ENCODE measurements around the gene ARHGAP26. TPM values are rescaled to one million over a fixed set of nuclear protein-coding genes. Genes with fewer than 3 reads are reported as not detected.

ARHGAP26 gene
- total and polyA plus RNA-seq, 7 experiments from 2014 or later, result 10.5 to 123 (median 22.7) TPM

DNA sequence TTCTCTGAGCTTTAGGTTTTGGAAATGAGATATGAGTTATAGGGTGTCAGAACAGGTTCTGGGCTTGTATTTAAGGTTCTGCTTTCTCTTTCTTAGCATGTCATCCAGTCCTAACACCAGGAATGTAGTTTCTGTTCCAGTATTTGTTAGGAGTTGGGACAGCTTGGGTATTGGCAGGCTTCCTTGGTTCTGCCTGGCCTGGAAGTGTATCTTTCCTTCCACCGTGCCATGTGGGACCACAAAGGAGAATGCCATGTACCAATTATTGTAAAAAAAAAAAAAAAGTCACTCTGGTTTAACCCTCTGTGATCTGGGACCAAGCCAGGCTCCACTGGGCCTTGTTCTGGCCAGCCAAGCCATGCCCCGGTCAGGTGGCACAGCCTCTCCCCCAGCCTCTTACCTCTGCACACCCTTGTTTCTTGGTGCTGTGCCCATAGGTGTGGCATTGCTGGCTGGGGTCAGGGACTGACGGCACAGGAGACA is 47.8 kb downstream of the ARHGAP26 start:
- peaks cover 12 to 53% (median 23%) of the 10 kb centered on the region in 7 donors for H3K4me1 Mint-ChIP-seq
- Histone ChIP-seq H3K4me3 (ENCODE audit: low read length) (no peak overlapping the region), H3K4me1 (ENCODE audit: control insufficient read depth in 2 of 2, insufficient read depth in 2 of 2, low read length in 2 of 2) (peaks cover 0 to 12% of the 10 kb centered on the region in 2 donors), H3K36me3 (ENCODE audit: control insufficient read depth in 2 of 3, insufficient read depth in 3 of 3, low read length in 3 of 3) (no peaks in the 10 kb centered on the region), H3K27me3 (ENCODE audit: control insufficient read depth in 2 of 2, insufficient read depth in 2 of 2, low read length in 2 of 2) (no peaks in the 10 kb centered on the region), H3K27ac (ENCODE audit: low read depth, low read length) (no peak overlapping the region), H3K9me3 (ENCODE audit: control insufficient read depth in 2 of 3, low read length in 3 of 3) (no peaks in the 10 kb centered on the region)
- H3K4me3 Mint-ChIP-seq, result no peak overlapping the region
- H3K36me3 Mint-ChIP-seq, result peaks cover 3 to 29% (median 18%) of the 10 kb centered on the region in 5 donors
- CTCF ChIA-PET, result no interaction called here
- peaks cover 0 to 4% (median 0%) of the 10 kb centered on the region in 11 donors for H3K9me3 Mint-ChIP-seq
- DNase-seq, result no peak
- POLR2A ChIA-PET, result no interaction called here
- intact Hi-C loops (cut with micrococcal nuclease), result loop anchor here in 1 of 2 donors (2.0 kb wide), 1 partner anchor 17 kb away; no protein-coding TSS in a partner anchor
- no peaks in the 10 kb centered on the region for H3K27me3 Mint-ChIP-seq
- H3K27ac Mint-ChIP-seq, result peak overlapping the region in 1 of 9 donors; percentile 36
- no peak for ATAC-seq

DNA sequence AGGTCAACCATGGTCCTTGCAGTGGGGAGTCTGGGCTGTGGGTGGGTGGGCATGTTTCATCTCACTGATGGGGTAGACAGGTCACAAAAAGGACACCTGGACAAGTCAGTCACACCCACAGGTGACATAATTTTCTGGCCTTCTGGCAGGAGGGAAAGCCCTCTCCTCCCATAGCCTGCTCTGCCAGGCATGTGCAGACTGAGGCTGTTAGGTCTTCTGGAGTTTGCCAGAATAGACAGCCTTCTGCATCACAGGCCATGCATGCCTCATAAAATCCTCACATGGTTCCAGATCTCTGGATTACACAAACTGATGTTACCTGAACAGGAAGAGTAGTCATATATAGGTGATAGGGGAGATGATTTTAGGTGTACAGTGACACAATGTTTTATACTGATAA is 49.1 kb downstream of the ARHGAP26 start:
- no peak for ATAC-seq
- no peaks in the 10 kb centered on the region for H3K9me3 ChIP-seq (ENCODE audit: control insufficient read depth in 2 of 3, low read length in 3 of 3)
- Mint-ChIP-seq H3K4me3 (no peak overlapping the region), H3K27me3 (no peaks in the 10 kb centered on the region), H3K9me3 (peaks cover 0 to 4% (median 0%) of the 10 kb centered on the region in 11 donors), H3K27ac (peak overlapping the region in 1 of 9 donors; percentile 46), H3K4me1 (peaks cover 19 to 56% (median 33%) of the 10 kb centered on the region in 7 donors), H3K36me3 (peaks cover 3 to 23% (median 15%) of the 10 kb centered on the region in 5 donors)
- no peak overlapping the region for H3K4me3 ChIP-seq (ENCODE audit: low read length)
- POLR2A ChIA-PET, result no interaction called here
- H3K36me3 ChIP-seq (ENCODE audit: control insufficient read depth in 2 of 3, insufficient read depth in 3 of 3, low read length in 3 of 3), result no peaks in the 10 kb centered on the region
- no peak for DNase-seq
- intact Hi-C loops (cut with micrococcal nuclease), result loop anchor here in 1 of 2 donors (2.0 kb wide), 1 partner anchor 18 kb away; no protein-coding TSS in a partner anchor
- CTCF ChIA-PET, result no interaction called here
- no peaks in the 10 kb centered on the region for H3K27me3 ChIP-seq (ENCODE audit: control insufficient read depth in 2 of 2, insufficient read depth in 2 of 2, low read length in 2 of 2)
- H3K4me1 ChIP-seq (ENCODE audit: control insufficient read depth in 2 of 2, insufficient read depth in 2 of 2, low read length in 2 of 2), result peaks cover 0 to 13% of the 10 kb centered on the region in 2 donors
- no peak overlapping the region for H3K27ac ChIP-seq (ENCODE audit: low read depth, low read length)

DNA sequence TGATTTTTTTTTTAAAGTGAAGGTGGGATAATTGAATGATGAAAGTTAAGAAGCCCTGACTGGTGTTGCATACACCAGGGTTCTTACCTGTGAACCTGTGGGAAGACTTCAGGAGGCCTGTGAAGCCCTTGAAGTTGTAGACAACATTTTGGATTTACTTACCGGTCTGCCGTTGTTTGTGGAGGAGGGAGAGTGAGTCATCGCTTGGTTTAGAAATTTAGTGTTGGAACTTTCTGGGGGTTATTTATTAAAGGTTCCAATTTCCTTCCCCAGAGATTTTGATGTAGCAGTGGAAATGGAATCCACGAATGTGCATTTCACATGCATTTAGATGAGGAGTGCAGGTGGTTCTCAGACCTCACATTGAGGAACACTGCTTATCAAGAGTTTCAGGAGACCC is 49.6 kb downstream of the ARHGAP26 start:
- CTCF ChIA-PET, result no interaction called here
- H3K4me1 ChIP-seq (ENCODE audit: control insufficient read depth in 2 of 2, insufficient read depth in 2 of 2, low read length in 2 of 2), result peaks cover 0 to 13% of the 10 kb centered on the region in 2 donors
- H3K36me3 ChIP-seq (ENCODE audit: control insufficient read depth in 2 of 3, insufficient read depth in 3 of 3, low read length in 3 of 3), result no peaks in the 10 kb centered on the region
- POLR2A ChIA-PET, result no interaction called here
- no peak for ATAC-seq
- H3K27me3 Mint-ChIP-seq, result no peaks in the 10 kb centered on the region
- no peak overlapping the region for H3K4me3 Mint-ChIP-seq
- no peaks in the 10 kb centered on the region for H3K27me3 ChIP-seq (ENCODE audit: control insufficient read depth in 2 of 2, insufficient read depth in 2 of 2, low read length in 2 of 2)
- no peak for DNase-seq
- H3K4me3 ChIP-seq (ENCODE audit: low read length), result no peak overlapping the region
- peaks cover 3 to 23% (median 14%) of the 10 kb centered on the region in 5 donors for H3K36me3 Mint-ChIP-seq
- peak overlapping the region in 2 of 9 donors; percentile 11 to 15 for H3K27ac Mint-ChIP-seq
- H3K9me3 ChIP-seq (ENCODE audit: control insufficient read depth in 2 of 3, low read length in 3 of 3), result no peaks in the 10 kb centered on the region
- intact Hi-C loops (cut with micrococcal nuclease), result loop anchor here in 1 of 2 donors (2.0 to 10.0 kb wide), 2 partner anchors 19 to 45 kb away; partner anchors contain the start of gene ARHGAP26
- H3K9me3 Mint-ChIP-seq, result peaks cover 0 to 4% (median 0%) of the 10 kb centered on the region in 11 donors
- no peak overlapping the region for H3K27ac ChIP-seq (ENCODE audit: low read depth, low read length)
- H3K4me1 Mint-ChIP-seq, result peaks cover 20 to 57% (median 32%) of the 10 kb centered on the region in 7 donors

DNA sequence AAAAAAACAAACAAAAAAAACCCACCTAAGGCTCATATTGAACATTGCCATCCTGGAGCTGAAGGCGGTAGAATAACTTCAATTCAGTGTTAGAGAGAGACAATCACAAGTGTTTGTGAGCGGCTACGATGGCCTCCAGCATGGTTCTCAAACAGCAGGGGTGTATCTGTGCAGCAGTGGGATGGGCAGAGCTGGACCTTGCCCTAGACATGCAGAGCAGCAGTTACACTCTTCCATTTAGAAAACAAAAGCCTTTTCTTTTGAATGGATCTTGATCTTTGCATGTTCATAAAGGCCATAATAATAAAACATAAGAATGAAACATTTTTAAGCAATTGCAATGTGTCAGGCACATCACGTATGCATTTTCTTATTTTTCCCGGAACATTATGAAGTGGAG is 50.3 kb downstream of the ARHGAP26 start:
- Histone ChIP-seq H3K27me3 (ENCODE audit: control insufficient read depth in 2 of 2, insufficient read depth in 2 of 2, low read length in 2 of 2) (no peaks in the 10 kb centered on the region), H3K9me3 (ENCODE audit: control insufficient read depth in 2 of 3, low read length in 3 of 3) (no peaks in the 10 kb centered on the region), H3K4me1 (ENCODE audit: control insufficient read depth in 2 of 2, insufficient read depth in 2 of 2, low read length in 2 of 2) (peaks cover 0 to 13% of the 10 kb centered on the region in 2 donors), H3K36me3 (ENCODE audit: control insufficient read depth in 2 of 3, insufficient read depth in 3 of 3, low read length in 3 of 3) (no peaks in the 10 kb centered on the region), H3K27ac (ENCODE audit: low read depth, low read length) (no peak overlapping the region), H3K4me3 (ENCODE audit: low read length) (no peak overlapping the region)
- ChIA-PET CTCF (no interaction called here), POLR2A (interaction anchor here (0.6 to 1.7 kb wide), 3 partner anchors 20 to 23 kb away, joined by 3 to 4 read pairs (median 3); no protein-coding TSS in a partner anchor)
- Mint-ChIP-seq H3K9me3 (peaks cover 0 to 4% (median 0%) of the 10 kb centered on the region in 11 donors), H3K4me3 (no peak overlapping the region), H3K36me3 (peaks cover 2 to 22% (median 14%) of the 10 kb centered on the region in 5 donors), H3K27me3 (no peaks in the 10 kb centered on the region), H3K4me1 (peaks cover 20 to 60% (median 34%) of the 10 kb centered on the region in 7 donors), H3K27ac (peak overlapping the region in 1 of 9 donors; percentile 11)
- DNase-seq (no peak), ATAC-seq (no peak)
- intact Hi-C loops (cut with micrococcal nuclease), result loop anchor here in 1 of 2 donors (10.0 kb wide), 1 partner anchor 46 kb away; the partner anchor contains the start of gene ARHGAP26

DNA sequence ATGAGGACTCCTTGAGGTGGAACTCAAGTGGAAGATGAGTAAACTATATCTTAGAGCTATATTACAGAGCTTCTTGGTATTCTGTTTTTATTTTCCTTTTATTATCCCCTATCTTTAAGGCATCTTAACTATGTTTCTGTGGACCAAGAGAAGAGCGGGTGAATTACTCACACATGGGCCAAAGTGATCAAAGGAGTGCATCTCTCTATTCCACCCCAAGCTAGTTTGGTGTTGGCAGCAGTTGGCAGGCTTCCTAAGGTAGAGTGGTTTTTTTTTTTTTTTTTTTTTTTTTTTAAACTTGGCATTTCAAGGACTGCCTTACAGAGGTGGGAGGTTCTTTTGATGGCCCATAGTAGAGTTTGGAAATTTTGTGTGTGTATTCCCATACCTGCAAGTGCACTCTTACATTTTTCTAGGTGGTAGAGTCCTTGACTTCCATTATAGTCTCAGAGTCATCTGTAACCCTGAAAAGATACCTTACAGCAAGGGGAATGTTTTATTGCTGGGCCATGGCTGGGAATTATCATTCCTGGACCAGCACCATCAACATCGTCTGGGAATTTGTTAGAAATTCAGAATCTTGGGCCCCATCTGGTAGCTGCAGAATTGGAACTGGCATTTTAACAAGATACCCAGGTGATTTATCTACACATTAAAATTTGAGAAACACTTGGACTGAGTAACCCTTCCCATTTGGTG is 51.0 kb downstream of the ARHGAP26 start:
- H3K27me3 Mint-ChIP-seq, result no peaks in the 10 kb centered on the region
- peaks cover 18 to 61% (median 39%) of the 10 kb centered on the region in 7 donors for H3K4me1 Mint-ChIP-seq
- intact Hi-C loops (cut with micrococcal nuclease), result loop anchor here in 1 of 2 donors (10.0 kb wide), 1 partner anchor 46 kb away; the partner anchor contains the start of gene ARHGAP26
- ATAC-seq (no peak), DNase-seq (no peak)
- ChIA-PET POLR2A (interaction anchor here (0.6 to 1.7 kb wide), 3 partner anchors 20 to 24 kb away, joined by 3 to 4 read pairs (median 3); no protein-coding TSS in a partner anchor), CTCF (interaction anchor here (0.7 kb wide), 1 partner anchor 9 kb away, joined by 3 read pairs; no protein-coding TSS in a partner anchor)
- Histone ChIP-seq H3K27ac (ENCODE audit: low read depth, low read length) (no peak overlapping the region), H3K9me3 (ENCODE audit: control insufficient read depth in 2 of 3, low read length in 3 of 3) (no peaks in the 10 kb centered on the region), H3K4me3 (ENCODE audit: low read length) (no peak overlapping the region), H3K27me3 (ENCODE audit: control insufficient read depth in 2 of 2, insufficient read depth in 2 of 2, low read length in 2 of 2) (no peaks in the 10 kb centered on the region), H3K4me1 (ENCODE audit: control insufficient read depth in 2 of 2, insufficient read depth in 2 of 2, low read length in 2 of 2) (peaks cover 0 to 17% of the 10 kb centered on the region in 2 donors), H3K36me3 (ENCODE audit: control insufficient read depth in 2 of 3, insufficient read depth in 3 of 3, low read length in 3 of 3) (no peaks in the 10 kb centered on the region)
- H3K36me3 Mint-ChIP-seq, result peaks cover 0 to 15% (median 11%) of the 10 kb centered on the region in 5 donors
- peaks cover 0 to 4% (median 0%) of the 10 kb centered on the region in 11 donors for H3K9me3 Mint-ChIP-seq
- H3K27ac Mint-ChIP-seq, result no peak overlapping the region
- H3K4me3 Mint-ChIP-seq, result no peak overlapping the region

GRCh38 chr5:142821733-142822487 is 51.7 kb downstream of the ARHGAP26 start:
- Histone ChIP-seq H3K27ac (ENCODE audit: low read depth, low read length) (no peak overlapping the region), H3K27me3 (ENCODE audit: control insufficient read depth in 2 of 2, insufficient read depth in 2 of 2, low read length in 2 of 2) (no peaks in the 10 kb centered on the region), H3K4me3 (ENCODE audit: low read length) (no peak overlapping the region), H3K9me3 (ENCODE audit: control insufficient read depth in 2 of 3, low read length in 3 of 3) (no peaks in the 10 kb centered on the region), H3K4me1 (ENCODE audit: control insufficient read depth in 2 of 2, insufficient read depth in 2 of 2, low read length in 2 of 2) (peaks cover 0 to 24% of the 10 kb centered on the region in 2 donors), H3K36me3 (ENCODE audit: control insufficient read depth in 2 of 3, insufficient read depth in 3 of 3, low read length in 3 of 3) (no peaks in the 10 kb centered on the region)
- ChIA-PET POLR2A (interaction anchor here (1.0 to 1.7 kb wide), 2 partner anchors 10 to 21 kb away, joined by 3 to 4 read pairs; no protein-coding TSS in a partner anchor), CTCF (interaction anchor here (1.2 kb wide), 1 partner anchor 14 kb away, joined by 3 read pairs; no protein-coding TSS in a partner anchor)
- intact Hi-C loops (cut with micrococcal nuclease), result loop anchor here in 1 of 2 donors (10.0 kb wide), 1 partner anchor 47 kb away; the partner anchor contains the start of gene ARHGAP26
- H3K36me3 Mint-ChIP-seq, result peaks cover 0 to 12% (median 8%) of the 10 kb centered on the region in 5 donors
- H3K27me3 Mint-ChIP-seq, result no peaks in the 10 kb centered on the region
- no peak overlapping the region for H3K4me3 Mint-ChIP-seq
- peak overlapping the region in 1 of 9 donors; percentile 1 for H3K27ac Mint-ChIP-seq
- H3K4me1 Mint-ChIP-seq, result peaks cover 12 to 59% (median 36%) of the 10 kb centered on the region in 7 donors
- H3K9me3 Mint-ChIP-seq, result peaks cover 0 to 4% (median 0%) of the 10 kb centered on the region in 11 donors
- ATAC-seq (peak; percentile 80), DNase-seq (no peak)

All from naive thymus-derived CD4-positive, alpha-beta T cell (primary cell).